Endometrium (tissue), 2 donors: ENCODE measurements around the gene ARHGAP4.
A peak's percentile ranks its signal among the peaks of the same experiment; 100 is the strongest.

ENCODE experiments used
- FAIRE-seq: peaks from 2 replicates; lab custom pipeline; 2012; peaks lifted over from hg19 to GRCh38; lab: Jason Lieb, UNC
- donor health status: control.
- donor health status: control.

Gene ARHGAP4

GRCh38 chrX:153945956-153946943, 20.2 kb upstream of the ARHGAP4 start:
- FAIRE-seq = no peak

- no peak for FAIRE-seq
Observed at GRCh38 chrX:153944800-153945150, 18.7 kb upstream of the ARHGAP4 start.

DNA sequence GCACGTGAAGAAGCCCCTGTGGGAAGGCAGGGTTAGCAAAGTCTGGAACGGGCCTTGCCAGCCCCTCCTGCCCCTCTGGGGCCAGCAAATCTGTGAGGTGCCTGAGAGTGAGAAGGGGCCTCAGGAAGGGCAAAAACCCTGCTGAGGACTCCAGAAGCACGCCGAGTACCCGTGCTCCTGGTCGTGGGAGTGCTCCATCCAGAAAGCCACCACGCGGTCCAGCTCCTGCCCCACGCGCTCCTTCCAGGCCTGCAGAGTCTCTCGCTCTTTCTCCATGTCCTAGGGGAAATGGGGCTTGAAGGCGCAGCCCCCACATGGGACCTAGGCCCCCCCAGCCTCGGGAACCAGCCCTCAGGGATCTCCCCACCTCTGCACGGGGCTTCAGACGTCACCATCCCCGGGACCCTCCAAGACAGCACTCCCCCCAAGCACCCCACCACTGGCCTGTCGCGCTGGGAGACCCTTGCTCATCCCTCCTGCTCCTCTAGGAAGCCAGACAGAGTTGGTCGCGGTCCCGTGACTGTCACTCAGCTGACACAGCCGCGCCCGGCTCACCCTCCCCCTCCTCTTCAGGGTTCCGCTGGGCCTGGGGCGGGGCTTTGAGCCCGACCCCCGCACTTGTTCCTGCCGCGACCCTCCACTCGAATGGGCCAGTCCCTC, 18.2 kb upstream of the ARHGAP4 start, which contains the start of gene RENBP:
Gene RENBP (minus strand): TSS at position 504 of the 660 bp plus-strand sequence. CDS start 33 bp downstream, at position 471.
- no peak for FAIRE-seq

DNA sequence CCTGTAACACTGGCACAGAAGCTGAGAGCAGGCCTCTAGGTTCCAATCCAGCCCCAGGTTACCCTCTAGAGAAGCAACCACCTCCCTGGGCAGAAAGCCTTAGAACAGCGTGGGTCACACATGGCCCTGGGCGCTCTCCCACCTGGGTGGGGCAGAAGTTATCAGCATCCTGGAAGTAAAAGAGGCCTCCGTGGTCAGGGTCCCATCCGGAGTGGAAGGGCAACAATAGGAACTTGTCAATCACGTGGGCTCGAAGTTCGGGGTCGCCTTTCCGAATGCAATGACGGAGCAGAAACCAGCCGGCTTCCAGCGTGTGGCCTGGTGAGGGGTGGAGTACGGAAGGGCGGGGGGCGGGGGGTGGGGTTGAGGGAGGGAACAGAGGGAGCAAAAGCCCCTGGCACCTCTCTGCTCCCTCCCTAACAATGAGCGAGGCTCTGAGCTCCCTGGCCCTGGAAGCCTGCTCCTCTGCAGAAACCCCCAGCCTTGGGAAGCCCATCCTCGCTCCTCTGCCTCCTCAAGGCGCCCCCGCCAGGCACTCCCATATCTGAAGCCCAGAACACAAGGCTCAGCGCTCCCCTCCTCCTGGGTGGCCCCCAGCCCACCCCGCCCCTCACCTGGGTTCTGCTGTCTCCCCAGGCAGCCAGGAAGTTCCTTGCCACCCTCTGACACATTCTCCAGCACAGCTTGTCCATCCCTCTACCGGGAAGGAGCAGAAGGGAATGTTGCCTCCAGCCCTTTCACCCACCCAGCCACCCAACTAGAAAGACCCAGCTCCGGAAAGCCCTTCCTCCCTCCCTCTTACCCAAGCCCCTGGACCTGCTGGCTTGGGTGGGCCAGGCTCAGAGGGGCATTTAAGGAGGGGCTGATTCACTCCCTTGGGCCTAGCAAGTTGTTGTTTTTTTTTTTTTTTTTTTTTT, 15.5 kb upstream of the ARHGAP4 start:
- no peak for FAIRE-seq

DNA sequence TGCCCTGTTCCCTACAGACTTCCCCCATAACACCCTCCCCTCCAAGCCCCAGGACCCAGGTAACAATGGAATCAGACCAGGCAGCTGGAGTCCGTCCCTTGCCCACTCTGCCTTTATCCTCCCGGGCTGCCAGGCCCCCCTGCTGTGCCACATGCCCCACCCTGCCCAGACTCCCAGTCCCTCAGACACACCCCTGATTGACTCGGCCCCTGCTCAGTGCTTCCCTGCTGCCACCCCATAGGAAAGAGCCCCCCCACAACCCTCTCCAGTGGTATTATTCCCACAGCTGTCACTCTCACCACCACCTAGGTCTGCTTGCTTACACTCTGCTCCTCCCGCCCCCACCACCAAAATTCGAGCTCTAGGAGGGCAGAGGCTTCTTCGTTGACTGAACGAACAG, 13.5 kb upstream of the ARHGAP4 start:
- FAIRE-seq = no peak

DNA sequence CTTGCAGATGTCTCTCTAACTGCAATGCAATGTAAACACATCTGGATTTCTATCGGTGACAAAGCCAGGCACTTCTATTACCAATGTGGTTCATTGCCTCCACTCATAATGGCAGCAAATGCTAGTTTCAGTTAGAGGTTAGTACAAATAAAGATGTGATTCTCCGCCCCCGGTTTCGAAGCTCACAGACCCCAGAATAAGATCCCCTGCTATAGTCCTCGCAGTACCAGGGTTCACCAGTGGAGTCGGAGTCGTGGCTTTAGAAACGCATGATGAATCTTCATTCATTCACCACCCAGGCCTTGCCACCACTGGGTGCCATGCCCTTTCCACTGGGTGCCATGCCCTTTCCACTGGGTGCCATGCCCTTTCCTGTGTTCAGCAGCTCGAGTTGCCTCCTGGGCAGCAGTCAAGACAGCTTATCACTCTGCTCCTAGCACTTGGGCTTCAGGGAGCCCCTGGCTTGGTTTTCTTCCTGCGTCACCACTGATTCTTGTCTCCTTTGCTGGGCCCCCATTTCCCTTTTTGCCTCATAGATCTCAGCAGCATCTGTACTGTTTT, 12.2 kb upstream of the ARHGAP4 start:
- FAIRE-seq = no peak

DNA sequence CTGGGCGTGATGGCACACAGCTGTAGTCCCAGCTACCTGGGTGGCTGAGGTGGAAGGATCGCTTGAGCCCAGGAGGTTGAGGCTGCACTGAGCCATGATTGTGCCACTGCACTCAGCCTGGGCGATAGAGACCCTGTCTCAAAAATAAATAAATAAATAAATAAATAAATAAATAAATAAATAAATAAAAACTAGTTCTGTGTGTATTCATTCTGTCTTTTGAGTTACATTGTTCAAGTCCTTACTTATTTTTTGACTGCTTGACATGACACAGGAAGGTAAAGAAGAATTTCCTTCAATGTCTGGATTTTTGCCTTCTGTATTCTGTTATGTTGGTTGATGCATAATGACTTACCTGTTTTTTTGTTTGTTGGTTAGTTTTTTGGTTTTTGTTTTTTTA, 11.0 kb upstream of the ARHGAP4 start:
- no peak for FAIRE-seq

- FAIRE-seq = no peak
Observed at GRCh38 chrX:153935326-153935851, 9.3 kb upstream of the ARHGAP4 start.

DNA sequence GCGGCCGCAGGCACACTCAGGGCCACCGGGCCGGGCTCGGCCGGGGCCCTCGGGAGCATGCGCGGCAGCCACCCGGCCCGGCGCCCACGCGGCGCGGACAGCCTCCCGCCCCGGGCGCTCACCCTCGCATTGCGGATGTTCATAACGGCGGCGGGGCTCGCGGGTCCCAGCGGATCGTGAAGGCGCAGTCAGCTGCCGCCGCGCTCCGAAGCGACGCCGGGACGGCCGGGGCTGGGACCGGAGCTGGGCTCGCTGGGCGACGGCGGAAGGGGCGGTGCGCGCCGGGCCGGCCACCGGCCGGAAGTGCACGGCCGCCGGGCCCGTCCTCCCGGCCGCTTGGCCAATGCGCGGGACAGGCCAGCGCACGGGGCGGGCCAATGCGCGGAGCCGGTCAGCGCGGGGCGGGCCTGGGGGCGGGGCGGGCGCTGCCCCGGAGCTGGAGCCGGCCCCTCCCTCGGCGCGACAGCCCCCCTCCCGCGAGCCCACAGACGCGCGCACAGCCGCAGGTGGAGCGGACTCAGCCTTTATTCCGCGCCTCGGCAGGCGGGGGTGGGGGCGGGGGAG, 8.8 kb upstream of the ARHGAP4 start, which contains the start of gene NAA10:
Gene NAA10 (minus strand): TSS at position 276 of the 564 bp plus-strand sequence. CDS start 133 bp downstream, at position 143.
- FAIRE-seq = no peak

GRCh38 chrX:153934148-153934761, 8.2 kb upstream of the ARHGAP4 start:
- FAIRE-seq = no peak

- no peak for FAIRE-seq
Observed at GRCh38 chrX:153933748-153934147, 7.7 kb upstream of the ARHGAP4 start.

- no peak for FAIRE-seq
Observed at GRCh38 chrX:153932220-153932915, 6.3 kb upstream of the ARHGAP4 start.

DNA sequence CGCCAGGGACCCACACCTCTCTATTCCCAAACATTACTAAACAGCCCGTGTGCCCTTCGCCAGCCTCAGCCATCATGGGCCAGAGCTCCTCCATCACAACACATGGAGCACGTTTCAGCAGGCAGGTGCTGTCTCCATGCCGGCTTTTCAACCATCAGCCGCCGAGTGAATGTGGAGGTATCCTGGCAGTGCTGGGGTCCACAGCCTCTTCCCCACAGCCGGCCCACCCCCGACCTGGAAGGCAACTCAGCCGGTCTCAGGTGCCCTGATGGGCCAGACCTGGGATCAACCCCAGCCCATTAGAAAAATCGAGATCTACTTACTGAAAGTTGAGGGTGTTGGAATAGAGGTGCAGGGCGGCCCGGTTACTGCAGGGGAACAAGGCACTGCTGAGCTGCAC, 5.7 kb upstream of the ARHGAP4 start:
- no peak for FAIRE-seq

DNA sequence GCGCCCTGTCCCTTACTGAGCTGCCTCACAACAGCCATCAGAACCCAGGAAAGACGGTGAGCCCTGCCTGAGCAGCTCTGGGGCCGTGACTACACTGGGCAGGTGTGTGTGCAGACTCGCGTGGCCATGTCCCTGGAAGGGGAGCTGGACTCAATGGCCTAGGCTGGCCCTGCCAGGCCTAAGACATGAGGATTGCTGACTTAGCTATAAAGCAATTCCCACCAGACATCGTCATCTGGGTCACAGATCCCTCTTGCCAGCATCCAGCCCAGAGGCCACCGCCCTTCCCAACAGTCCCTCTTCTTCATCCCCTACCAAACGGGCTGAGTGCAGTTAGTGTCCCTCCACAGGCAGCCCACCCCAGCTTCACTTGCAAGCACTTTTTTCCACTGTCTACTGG, 5.1 kb upstream of the ARHGAP4 start:
- FAIRE-seq = no peak

DNA sequence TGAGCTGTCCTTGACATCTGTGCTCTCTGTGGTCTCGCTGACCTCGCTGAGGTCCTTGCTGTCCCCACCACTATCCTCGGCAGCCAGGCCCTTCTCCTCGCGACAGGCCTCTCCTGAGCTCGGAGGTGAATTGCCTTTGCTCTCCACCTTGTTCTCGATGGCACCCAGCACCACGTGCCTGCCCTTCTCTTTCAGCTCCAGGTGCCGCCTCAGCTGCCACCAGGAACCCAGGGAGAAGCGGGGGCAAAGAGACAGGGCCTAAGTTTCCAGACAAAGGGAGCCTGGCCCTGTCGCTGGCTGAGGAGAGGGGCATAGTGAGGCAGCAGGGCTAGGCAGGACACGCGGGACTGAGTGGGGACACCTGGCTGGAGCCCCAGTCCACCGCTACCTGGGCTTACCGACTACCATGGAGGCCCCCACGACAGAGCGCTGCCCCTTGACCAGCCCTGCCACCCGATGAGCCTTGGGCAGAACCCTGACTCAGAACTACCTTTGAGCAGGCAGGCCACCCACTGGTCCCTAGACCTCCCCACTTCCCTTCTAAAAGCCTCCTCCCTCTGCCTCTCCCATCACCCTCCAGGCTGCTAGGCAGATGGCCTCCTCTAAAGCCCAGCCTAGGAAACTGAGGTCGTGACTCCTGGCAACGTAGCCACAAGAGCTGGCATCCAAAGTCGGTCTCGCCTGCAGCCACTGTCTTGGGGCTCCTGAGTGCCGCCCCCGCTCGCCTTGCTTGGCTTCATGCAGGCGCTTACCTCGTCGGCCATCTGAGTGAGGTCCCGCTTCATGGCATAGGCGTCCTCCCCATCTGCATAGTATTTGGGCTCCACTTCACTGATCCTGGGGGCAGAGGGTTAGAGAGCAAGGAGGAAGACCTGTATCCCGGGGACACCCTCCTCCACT, 4.2 kb upstream of the ARHGAP4 start:
- no peak for FAIRE-seq

- no peak for FAIRE-seq
Observed at GRCh38 chrX:153929576-153929975, 3.5 kb upstream of the ARHGAP4 start.

GRCh38 chrX:153928846-153929245, 2.8 kb upstream of the ARHGAP4 start:
- FAIRE-seq = no peak

DNA sequence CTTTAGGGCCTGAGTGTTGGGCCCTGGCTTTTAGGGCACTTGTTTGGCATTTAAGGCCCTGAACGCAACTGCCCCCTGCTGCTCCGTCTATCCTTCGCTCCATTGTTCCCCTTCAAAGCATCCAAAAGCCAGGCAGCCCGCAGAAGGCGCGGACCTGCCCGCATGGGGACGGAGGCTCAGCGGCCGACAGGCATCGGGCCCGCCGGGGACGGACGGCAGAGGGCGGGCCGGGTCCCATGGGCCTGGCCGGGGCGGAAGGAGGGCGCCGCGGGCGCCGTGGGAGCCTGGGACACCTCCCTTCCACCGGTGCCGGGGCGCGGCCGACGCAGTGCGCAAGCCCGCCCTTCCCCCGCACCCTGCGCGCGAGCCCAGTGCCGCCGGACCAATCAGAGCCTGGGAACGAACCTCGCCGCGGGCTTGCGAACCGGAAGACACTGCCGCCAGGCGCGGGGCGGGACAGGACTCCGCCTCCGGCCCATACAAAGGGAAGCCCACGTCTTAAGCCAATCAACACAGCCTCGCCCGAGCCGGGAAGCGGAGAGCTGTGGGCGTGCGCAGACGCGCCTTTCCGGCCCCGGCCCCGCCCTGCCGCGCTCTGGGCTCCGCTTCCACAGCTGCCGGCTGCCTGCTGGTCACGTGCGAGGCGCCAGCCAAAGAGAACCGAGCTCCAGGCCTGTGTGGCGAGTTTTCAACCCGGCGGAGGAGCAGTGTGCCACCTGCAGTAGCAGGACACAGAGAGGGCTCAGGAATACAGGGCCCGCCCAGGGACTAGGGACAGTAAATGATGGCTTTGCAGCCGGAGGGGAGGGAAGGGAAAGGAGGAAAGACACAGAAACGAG, 2.1 kb upstream of the ARHGAP4 start:
- peak; percentile 70 for FAIRE-seq
